Esophagus mucosa (tissue), 1 donor: ENCODE measurements around the gene ACTR3. TPM values are rescaled to one million over a fixed set of nuclear protein-coding genes. Genes with fewer than 3 reads are reported as not detected.
"Not testable (repeated sequence)": the region's sequence is repeated elsewhere in the genome, so short reads cannot be mapped to it uniquely, and the experiment has no call there.

Experiments
- ATAC-seq: fragments of 200-7000 bp; cut with Tn5 transposase; one replicate; pipeline ENCODE4 v1.9.1; 2020
- total RNA-seq: library from RNA; stranded (reverse); gene quantifications from one replicate; pipeline ENCODE4 v1.2.4, GENCODE V29; 2023
- donor health status: DM: yes; HTN: yes; CAD: no.

The ACTR3 gene
- total RNA-seq, 1 donor from 2014 or later, result 295 TPM

DNA sequence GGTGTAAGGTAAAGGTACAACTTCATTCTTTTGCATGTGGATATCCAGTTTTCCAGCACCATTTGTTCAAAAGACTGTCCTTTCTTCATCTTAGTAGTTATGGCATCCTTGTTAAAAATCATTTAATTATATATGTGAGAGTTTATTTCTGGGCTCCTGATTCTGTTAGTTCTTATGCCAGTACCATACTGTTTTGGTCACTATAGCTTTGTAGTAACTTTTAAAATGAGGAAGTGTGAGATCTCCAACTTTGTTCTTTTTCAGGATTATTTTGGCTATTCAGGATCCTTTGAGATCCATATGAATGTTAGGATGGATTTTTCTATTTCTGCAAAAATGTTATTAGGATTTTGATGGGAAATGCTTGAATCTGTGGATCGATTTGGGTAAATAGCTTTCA, 16.8 kb downstream of the ACTR3 start:
- ATAC-seq, result no peak

DNA sequence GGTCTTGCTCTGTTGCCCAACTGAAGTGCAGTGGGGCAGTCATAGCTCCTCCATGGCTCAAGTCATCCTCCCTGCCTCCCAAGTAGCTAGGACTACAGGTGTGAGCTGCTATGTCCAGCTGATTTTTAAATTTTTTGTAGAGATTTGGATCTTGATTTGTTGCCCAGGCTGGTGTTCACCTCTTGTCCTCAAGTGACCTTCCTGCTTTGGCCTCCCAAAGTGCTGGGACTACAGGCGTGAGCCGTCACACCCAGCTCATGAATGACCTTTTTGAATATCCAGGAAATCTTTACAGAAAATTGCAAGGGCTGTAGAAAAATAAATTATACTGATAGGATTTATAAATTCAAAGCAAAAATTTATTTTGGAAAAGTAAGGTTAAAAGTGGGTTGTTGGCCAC, 17.4 kb downstream of the ACTR3 start:
- no peak for ATAC-seq

DNA sequence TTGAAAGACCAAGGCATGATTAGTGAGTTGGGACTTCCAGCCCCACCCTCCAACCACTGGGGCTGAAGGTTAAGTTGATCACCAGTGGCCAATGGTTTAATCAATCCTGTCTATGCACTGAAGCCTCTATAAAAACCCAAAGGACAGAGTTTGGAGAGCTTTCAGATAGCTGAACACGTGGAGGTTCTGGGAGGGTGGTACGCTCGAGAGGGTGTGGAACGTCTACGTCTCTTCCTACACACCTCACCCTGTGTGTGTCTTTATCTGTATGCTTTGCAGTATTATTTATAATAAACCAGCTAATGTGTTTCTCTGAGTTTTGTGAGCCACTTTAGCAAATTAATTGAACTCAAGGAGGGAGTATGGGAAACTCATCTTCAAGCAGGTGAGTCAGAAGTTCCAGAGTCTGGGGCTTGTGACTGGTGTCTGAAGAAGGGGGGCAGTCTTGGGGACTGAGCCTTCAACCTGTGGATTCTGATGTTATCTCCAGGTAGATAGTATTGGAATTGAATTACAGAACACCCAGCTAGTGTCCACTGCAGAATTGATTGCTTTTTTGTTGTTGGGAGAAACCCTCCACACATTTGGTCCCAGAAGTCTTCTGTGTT, 20.3 kb downstream of the ACTR3 start:
- no peak for ATAC-seq

GRCh38 chr2:113910967-113911678, 21.2 kb downstream of the ACTR3 start:
- no peak for ATAC-seq

DNA sequence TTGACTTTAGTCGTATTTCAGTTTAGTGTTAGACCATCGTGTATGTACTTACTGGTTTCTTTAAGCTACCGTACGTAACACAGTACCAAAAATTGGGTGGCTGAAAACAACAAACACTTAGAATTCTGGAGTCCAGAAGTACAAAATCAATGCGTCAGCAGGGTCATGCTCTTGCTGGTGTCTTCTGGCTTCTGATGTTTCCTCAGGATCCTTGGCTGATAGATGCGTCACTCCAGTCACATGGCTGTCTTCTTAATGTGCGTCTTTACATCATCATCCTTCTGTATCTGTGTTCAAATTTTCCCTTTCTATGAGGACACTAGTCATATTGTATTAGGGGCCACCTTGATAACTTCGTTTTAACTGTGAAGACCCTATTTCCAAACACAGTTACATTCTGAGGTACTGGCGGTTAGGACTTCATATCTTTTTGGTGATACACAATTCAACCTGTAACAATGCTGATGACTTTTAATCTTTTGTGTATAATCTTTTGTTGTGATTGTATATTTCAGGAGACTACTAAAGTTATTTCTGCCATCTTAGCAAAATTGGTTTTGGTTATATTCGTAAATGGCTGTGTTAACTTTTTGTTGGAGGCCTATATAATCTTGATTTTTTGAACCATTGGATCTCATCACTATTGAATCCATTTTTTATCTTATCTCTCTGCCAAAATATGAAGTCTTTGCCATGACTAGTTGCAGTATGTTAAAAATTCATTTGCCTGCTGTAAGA, 25.4 kb downstream of the ACTR3 start:
- no peak for ATAC-seq

DNA sequence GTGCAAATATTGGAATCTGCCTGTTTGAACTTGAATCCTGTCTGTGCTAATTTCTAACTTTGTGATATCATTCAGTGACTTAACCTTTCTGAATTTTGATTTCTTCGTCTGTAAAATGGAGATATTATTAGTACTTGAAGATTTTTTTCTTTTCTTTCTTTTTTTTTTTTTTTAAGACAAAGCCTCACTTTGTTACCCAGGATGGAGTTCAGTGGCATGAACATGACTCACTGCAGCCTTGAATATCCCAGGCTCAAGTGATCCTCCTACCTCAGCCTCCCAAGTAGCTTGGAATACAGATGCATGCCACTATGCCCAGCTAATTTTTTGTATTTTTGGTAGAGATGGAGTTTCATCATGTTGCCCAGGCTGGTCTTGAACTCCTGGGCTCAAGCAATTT, 28.3 kb downstream of the ACTR3 start:
- no peak for ATAC-seq

GRCh38 chr2:113920996-113921395, 31.1 kb downstream of the ACTR3 start:
- ATAC-seq, result no peak

DNA sequence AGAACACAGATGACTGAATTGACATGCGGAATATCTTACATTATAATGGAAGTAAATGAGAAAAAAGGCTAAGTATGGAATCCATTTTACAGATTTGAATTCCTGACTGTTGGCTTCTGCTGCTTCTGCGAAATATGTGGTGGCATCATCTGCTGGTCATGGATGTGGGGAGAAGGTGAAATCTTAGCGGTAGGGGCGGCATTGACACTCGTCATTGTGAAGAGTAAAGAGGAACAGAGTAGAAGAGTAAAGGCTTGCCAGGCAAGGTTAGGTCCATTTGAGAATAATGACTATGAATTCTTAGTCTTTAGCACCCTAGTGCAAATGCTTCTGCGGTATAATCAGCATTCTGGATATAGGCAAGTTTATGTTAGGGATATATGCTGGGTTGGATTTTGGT, 32.4 kb downstream of the ACTR3 start:
- no peak for ATAC-seq

DNA sequence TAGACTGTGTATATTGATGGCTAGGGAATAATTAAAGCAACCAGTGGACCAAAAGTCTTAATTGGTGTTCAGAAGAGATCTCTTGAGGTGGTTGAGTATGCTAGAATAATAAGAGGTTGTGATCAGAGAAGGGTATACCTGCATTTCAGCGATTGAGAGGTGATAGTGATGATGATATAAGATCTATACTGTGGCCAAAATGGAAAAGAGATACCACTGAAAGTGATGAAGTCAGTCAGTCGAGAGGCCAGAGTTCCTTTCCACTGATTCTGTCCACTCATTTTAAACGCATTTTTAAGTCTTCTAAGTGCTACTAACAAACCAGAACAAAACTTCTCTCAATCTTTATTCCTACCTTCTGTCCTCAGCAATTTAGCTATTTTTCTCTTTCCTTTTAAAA, 32.9 kb downstream of the ACTR3 start:
- ATAC-seq, result no peak

- no peak for ATAC-seq
Observed at GRCh38 chr2:113925884-113926283, 36.0 kb downstream of the ACTR3 start.

GRCh38 chr2:113926314-113926713, 36.4 kb downstream of the ACTR3 start:
- ATAC-seq, result no peak

- ATAC-seq, result no peak
Observed at GRCh38 chr2:113930448-113930847, 40.6 kb downstream of the ACTR3 start.

- ATAC-seq, result no peak
Observed at GRCh38 chr2:113937501-113937900, 47.6 kb downstream of the ACTR3 start.

- ATAC-seq, result no peak
Observed at GRCh38 chr2:113940891-113941290, 51.0 kb downstream of the ACTR3 start.

- not testable (repeated sequence) for ATAC-seq
Observed at GRCh38 chr2:113945784-113946183, 55.9 kb downstream of the ACTR3 start.

- not testable (repeated sequence) for ATAC-seq
Observed at GRCh38 chr2:113950906-113951305, 61.0 kb downstream of the ACTR3 start.

DNA sequence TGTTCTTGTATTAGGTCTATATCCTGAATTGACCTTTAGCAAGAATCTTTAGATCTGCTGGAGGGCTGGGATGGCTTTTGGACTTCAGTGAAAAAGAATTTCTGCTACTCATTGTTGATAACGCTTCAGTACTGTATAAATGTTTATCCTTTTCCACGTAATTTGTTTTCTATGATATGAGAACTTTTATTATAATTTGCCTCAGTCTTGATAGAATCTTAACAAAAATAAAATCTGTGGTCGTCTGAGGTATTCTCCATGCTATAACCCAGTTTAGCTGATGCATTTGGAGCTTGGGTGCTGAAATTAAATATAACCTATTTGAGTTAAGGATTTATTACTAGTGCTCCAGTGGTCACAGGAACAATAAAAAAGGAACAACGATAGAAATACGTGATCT, 71.1 kb downstream of the ACTR3 start:
- ATAC-seq, result no peak

DNA sequence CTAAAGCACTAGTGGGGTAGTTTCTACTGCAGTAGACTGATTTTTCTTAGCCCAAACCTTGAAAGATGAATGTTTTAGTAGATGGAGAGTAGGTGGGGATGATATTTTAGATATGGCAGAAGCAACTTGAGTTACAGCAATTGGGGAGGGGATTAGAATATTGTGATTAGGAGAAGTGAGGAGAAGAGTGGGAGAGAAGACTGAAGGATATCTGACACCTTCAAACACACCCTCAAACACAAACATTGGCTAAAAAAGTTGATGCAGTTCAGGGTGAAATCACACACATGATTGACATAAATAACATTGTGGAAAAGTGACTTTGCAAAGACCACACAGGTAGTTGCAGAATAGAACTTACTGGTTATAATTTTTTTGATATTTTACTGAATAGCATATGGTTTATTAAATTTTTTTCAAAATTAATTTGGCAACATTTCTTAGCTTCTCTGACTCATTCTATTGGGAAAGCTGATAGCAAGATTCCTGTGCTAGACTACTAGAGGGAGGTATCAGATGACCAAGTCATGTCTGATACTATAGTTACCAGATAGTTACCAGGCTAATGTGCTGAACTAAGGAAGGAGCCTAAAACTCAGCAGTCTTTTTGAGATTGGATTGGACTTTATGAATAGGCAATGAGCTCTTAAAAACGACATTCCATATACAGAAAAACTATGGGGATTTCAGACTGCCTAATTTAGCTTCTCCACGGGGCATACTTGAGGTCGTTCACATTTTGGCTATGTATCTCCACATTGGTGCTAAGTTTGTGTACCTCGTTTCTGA, 73.0 kb downstream of the ACTR3 start:
- no peak for ATAC-seq

DNA sequence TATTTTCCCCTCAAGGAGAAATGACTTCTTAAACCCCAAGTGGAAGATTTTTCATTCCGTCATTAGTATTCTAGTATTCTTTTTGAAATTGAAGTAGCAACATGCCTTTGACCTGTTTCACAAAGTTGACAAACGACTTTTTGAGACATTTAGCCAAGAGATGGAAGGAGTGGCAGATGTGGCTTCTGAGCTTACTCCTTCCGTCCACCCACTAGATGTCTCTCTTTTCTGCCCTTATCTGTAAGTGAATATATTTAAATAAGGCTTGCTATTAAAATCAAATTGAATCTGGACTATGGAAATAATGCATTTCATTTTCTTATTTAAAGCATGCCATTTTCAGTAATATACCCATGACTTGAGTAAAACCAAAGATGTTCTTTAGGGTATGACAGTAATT, 74.1 kb downstream of the ACTR3 start:
- ATAC-seq, result no peak

GRCh38 chr2:113964436-113964835, 74.5 kb downstream of the ACTR3 start:
- ATAC-seq, result no peak

- ATAC-seq, result no peak
Observed at GRCh38 chr2:113965228-113965627, 75.3 kb downstream of the ACTR3 start.

- peak; percentile 38 for ATAC-seq
Observed at GRCh38 chr2:113965644-113966043, 75.8 kb downstream of the ACTR3 start.

DNA sequence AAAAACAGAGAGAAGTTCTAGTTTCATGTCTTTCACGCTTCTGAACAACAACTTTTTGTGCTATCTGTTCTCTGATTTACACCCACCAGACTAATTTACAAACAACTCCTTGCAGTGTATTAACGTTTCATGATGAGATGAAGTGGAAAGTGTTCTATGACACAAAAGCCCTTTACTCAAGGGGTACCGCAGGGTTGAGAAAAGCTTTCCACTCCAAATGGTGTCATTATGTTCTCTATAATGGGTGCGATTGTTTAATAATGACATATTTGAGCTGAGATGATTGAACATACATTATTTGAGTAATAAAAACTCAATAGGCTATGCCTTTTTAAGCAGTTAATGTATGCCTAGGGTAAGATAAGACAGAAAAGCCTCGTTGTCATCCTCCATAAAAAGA, 76.3 kb downstream of the ACTR3 start:
- no peak for ATAC-seq
